Fibroblast of lung (primary cell): Measurements from ENCODE around the gene KLK7.

Source experiments
- CTCF ChIP-seq, 2 donors: IDR thresholded peaks in 1 of 2; conservative IDR thresholded peaks in 1 of 2; 1 replicate in 1 of 2; 2 replicates in 1 of 2; pipeline ENCODE4 v1.5.1; 2011 to 2012; ENCODE audit warnings: low read length in 2 of 2, control low read depth in 1 of 2, inconsistent platforms in 1 of 2, low read depth in 1 of 2, mild to moderate bottlenecking in 1 of 2
- EZH2 ChIP-seq: IDR thresholded peaks from 2 replicates; pipeline ENCODE4 v1.5.1; 2012; ENCODE audit warnings: low read length, control low read depth, mild to moderate bottlenecking; ENCODE audit errors: missing control alignments

- TF ChIP-seq CTCF (conservative IDR thresholded peaks at IDR 0.05 in 1 of 2, IDR thresholded peaks at IDR 0.05 in 1 of 2; ENCODE audit: low read depth in 1 of 2, low read length in 2 of 2) (no peak), EZH2 (no peak)
Measured at GRCh38 chr19:51010066-51010795, 26.5 kb upstream of the KLK7 start.
